Measurements from ENCODE around the gene NCKAP5L.
"Not testable (repeated sequence)": the region's sequence is repeated elsewhere in the genome, so short reads cannot be mapped to it uniquely, and the experiment has no call there.

Gene NCKAP5L

DNA sequence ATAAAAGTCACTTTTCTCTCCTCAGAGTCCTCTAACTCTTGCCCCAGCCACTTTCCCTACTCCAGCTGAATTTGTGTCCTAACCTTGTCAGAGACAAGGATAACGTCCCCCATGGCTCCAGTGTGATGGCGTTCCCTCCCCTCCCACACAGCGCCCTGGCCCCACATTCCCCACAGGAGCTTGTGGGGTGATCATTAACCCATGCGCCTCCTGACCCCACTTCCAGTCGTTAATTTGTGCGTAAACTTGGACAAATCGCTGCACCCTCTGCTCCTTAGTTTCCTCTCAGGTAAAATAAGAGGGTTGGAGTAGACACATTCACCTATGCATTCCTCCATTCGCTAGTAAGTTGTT, 37.5 kb upstream of the NCKAP5L start:
- no peak for TF ChIP-seq CTCF (IDR thresholded peaks at IDR 0.05; ENCODE audit: low read depth, low read length)
- TF ChIP-seq, protein P1, sequence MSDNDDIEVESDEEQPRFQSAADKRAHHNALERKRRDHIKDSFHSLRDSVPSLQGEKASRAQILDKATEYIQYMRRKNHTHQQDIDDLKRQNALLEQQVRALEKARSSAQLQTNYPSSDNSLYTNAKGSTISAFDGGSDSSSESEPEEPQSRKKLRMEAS (IDR thresholded peaks at IDR 0.05; ENCODE audit: low read depth, low read length): no peak
- no peak for TF ChIP-seq POLR2A (IDR thresholded peaks at IDR 0.05; ENCODE audit: extremely low read depth, insufficient read length)
- TF ChIP-seq MYC (IDR thresholded peaks at IDR 0.05; ENCODE audit: low read depth, low read length): no peak
- DNase-seq (ENCODE audit: low read depth): no peak
- no peak overlapping the region for H3K4me3 ChIP-seq (ENCODE audit: low read depth, low read length)

- TF ChIP-seq MYC (IDR thresholded peaks at IDR 0.05; ENCODE audit: low read depth, low read length) (no peak), CTCF (IDR thresholded peaks at IDR 0.05; ENCODE audit: low read depth, low read length) (no peak), POLR2A (IDR thresholded peaks at IDR 0.05; ENCODE audit: extremely low read depth, insufficient read length) (no peak)
- TF ChIP-seq, protein P1 (IDR thresholded peaks at IDR 0.05; ENCODE audit: low read depth, low read length): no peak
- no peak for DNase-seq (ENCODE audit: low read depth)
- no peak overlapping the region for H3K4me3 ChIP-seq (ENCODE audit: low read depth, low read length)
These were observed 37.0 kb upstream of the NCKAP5L start for GRCh38 chr12:49865109-49865781.

DNA sequence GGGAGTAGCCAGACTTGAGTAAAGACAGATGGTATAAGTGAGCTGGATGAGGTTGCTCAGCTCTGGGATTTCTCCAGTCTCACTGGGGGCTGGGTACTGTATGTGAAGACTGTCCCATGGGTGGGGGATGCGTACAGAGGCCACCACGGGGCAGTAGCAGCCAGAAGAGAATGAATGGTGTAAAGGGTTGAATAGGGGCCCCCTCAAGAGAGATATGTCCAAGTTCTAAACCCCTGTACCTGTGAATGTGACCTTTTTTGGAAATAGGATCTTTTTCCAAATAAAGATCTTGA, 36.5 kb upstream of the NCKAP5L start:
- H3K4me3 ChIP-seq (ENCODE audit: low read depth, low read length): no peak overlapping the region
- no peak for DNase-seq (ENCODE audit: low read depth)
- TF ChIP-seq CTCF (IDR thresholded peaks at IDR 0.05; ENCODE audit: low read depth, low read length) (no peak), MYC (IDR thresholded peaks at IDR 0.05; ENCODE audit: low read depth, low read length) (no peak)
- TF ChIP-seq, protein P1 (IDR thresholded peaks at IDR 0.05; ENCODE audit: low read depth, low read length): no peak

DNA sequence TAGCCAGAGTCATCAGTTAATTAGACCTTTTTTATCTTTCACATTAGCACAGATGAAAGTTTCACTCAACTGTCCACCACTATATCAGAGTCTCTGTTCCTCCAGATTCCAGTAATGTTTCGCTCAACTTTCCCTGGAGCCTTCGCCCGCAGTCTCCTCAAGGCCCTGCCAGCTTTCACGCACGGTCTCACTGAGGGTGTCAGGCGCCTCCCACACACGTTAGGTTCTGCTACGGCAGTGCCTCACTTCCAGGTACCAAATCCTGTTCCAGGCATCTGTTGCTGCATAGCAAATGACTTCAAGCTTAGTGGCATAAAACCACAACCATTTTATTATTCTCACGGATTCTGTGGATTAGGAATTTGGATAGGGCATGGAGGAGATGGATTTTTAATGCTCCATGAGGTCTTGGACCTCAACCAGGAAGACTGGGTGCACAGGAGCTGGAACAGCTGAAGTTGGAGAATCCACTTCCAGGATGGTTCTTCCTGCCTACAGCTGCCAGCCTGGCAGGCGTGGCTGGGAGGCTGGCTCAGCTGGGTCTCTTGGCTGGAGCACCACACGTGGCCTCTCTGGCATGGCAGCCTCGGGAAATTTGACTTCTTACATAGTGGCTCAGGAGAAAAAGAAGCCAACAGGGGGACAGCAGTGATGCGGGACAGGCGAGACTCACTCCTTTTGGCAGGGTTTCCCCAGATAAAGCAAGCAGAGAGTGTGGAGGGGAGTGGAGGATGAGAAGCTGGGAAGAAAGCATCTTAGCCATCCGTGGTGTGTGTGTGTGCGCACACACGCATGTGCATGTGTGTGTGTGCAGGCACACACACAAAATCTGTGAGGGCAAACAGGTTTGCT, 36.0 kb upstream of the NCKAP5L start:
- no peak overlapping the region for H3K4me3 ChIP-seq (ENCODE audit: low read depth, low read length)
- TF ChIP-seq, protein P1 (IDR thresholded peaks at IDR 0.05; ENCODE audit: low read depth, low read length): no peak
- TF ChIP-seq MYC (IDR thresholded peaks at IDR 0.05; ENCODE audit: low read depth, low read length): no peak
- TF ChIP-seq CTCF (IDR thresholded peaks at IDR 0.05; ENCODE audit: low read depth, low read length): no peak
- TF ChIP-seq POLR2A (IDR thresholded peaks at IDR 0.05; ENCODE audit: extremely low read depth, insufficient read length): no peak
- no peak for DNase-seq (ENCODE audit: low read depth)

DNA sequence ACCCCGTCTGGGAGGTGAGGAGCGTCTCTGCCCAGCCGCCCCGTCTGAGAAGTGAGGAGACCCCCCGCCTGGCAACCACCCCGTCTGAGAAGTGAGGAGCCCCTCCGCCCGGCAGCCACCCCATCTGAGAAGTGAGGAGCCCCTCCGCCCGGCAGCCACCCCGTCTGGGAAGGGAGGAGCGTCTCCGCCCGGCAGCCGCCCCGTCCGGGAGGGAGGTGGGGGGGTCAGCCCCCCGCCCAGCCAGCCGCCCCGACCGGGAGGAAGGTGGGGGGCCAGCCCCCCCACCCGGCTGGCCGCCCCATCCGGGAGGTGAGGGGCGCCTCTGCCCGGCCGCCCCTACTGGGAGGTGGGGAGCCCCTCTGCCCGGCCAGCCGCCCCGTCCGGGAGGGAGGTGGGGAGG, 32.7 kb upstream of the NCKAP5L start:
- not testable (repeated sequence) for DNase-seq (ENCODE audit: low read depth); H3K4me3 ChIP-seq (ENCODE audit: low read depth, low read length)

GRCh38 chr12:49855890-49856289, 27.7 kb upstream of the NCKAP5L start:
- not testable (repeated sequence) for H3K4me3 ChIP-seq (ENCODE audit: low read depth, low read length); DNase-seq (ENCODE audit: low read depth)

DNA sequence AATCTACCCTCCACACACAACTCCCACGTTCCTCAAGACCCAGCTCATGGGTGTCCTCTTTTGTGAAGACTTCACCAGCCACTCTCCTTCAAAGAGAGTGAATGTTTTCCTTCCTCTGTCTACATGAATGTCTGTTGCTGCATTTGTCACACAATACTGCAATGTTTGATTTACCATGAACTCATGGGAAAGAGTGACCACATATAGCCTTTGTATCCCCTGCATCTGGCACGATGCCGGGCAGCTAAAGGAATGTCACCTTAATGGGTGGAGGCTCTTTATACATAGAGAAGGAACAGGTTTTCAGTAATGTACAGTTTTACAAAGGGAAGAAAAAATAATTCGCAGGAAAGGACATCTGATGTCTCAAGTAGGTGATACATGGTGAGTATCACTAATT, 26.8 kb upstream of the NCKAP5L start:
- TF ChIP-seq, protein P1 (IDR thresholded peaks at IDR 0.05; ENCODE audit: low read depth, low read length): no peak
- no peak for TF ChIP-seq POLR2A (IDR thresholded peaks at IDR 0.05; ENCODE audit: extremely low read depth, insufficient read length)
- no peak for TF ChIP-seq CTCF (IDR thresholded peaks at IDR 0.05; ENCODE audit: low read depth, low read length)
- no peak for TF ChIP-seq MYC (IDR thresholded peaks at IDR 0.05; ENCODE audit: low read depth, low read length)
- no peak for DNase-seq (ENCODE audit: low read depth)
- H3K4me3 ChIP-seq (ENCODE audit: low read depth, low read length): no peak overlapping the region

Measured in NB4 (cell line).